ENCODE measurements around the gene CD7.
"Not testable (repeated sequence)": the region's sequence is repeated elsewhere in the genome, so short reads cannot be mapped to it uniquely, and the experiment has no call there.

DNA sequence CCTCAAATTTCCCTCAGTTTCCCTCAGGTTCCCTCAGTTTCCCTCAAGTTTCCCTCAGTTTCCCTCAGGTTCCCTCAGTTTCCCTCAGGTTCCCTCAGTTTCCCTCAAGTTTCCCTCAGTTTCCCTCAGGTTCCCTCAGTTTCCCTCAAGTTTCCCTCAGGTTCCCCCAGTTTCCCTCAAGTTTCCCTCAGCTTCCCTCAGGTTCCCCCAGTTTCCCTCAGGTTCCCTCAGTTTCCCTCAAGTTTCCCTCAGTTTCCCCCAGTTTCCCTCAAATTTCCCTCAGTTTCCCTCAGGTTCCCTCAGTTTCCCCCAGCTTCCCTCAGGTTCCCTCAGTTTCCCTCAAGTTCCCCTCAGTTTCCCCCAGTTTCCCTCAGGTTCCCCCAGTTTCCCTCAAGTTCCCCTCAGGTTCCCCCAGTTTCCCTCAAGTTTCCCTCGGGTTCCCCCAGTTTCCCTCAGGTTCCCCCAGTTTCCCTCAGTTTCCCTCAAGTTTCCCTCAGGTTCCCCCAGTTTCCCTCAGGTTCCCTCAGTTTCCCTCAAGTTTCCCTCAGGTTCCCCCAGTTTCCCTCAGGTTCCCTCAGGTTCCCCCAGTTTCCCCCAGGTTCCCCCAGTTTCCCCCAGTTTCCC, 42.2 kb upstream of the CD7 start:
- TF ChIP-seq, protein P1, sequence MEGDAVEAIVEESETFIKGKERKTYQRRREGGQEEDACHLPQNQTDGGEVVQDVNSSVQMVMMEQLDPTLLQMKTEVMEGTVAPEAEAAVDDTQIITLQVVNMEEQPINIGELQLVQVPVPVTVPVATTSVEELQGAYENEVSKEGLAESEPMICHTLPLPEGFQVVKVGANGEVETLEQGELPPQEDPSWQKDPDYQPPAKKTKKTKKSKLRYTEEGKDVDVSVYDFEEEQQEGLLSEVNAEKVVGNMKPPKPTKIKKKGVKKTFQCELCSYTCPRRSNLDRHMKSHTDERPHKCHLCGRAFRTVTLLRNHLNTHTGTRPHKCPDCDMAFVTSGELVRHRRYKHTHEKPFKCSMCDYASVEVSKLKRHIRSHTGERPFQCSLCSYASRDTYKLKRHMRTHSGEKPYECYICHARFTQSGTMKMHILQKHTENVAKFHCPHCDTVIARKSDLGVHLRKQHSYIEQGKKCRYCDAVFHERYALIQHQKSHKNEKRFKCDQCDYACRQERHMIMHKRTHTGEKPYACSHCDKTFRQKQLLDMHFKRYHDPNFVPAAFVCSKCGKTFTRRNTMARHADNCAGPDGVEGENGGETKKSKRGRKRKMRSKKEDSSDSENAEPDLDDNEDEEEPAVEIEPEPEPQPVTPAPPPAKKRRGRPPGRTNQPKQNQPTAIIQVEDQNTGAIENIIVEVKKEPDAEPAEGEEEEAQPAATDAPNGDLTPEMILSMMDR (IDR thresholded peaks at IDR 0.05), result not testable (repeated sequence)
- not testable (repeated sequence) for TF ChIP-seq POLR2AphosphoS5, POLR2A (IDR thresholded peaks at IDR 0.05)
